DND-41 (cell line): ENCODE measurements around the gene DESI1.
"Not testable (repeated sequence)": the region's sequence is repeated elsewhere in the genome, so short reads cannot be mapped to it uniquely, and the experiment has no call there.

Experiments used
- ATAC-seq: fragments of 200-7000 bp; cut with Tn5 transposase; 3 replicates; pipeline ENCODE4 v1.9.1; 2021; ENCODE audit warnings: low read depth; ENCODE audit not compliant: insufficient read depth
- DNase-seq: peaks from one replicate; pipeline ENCODE4 v3.0.0-alpha.2; 2020
- H2AFZ ChIP-seq: 2 replicates; pipeline ENCODE4 v1.6.0; 2012; ENCODE audit warnings: low read depth, low read length
- H3K27ac ChIP-seq: 2 replicates; pipeline ENCODE4 v1.5.1; 2012; ENCODE audit warnings: low read length, inconsistent platforms
- H3K27me3 ChIP-seq: fragments of 200-600 bp; sonication (generic); 2 replicates; pipeline ENCODE4 v1.6.0; 2012; ENCODE audit warnings: low read length, mild to moderate bottlenecking, inconsistent platforms; ENCODE audit not compliant: insufficient read depth, poor library complexity
- H3K36me3 ChIP-seq: 2 replicates; pipeline ENCODE4 v1.5.1; 2012; ENCODE audit warnings: low read length, inconsistent platforms; ENCODE audit not compliant: insufficient read depth
- H3K4me1 ChIP-seq: 2 replicates; pipeline ENCODE4 v1.5.1; 2012; ENCODE audit warnings: mild to moderate bottlenecking, low read length; ENCODE audit not compliant: insufficient read depth
- H3K4me2 ChIP-seq: 2 replicates; pipeline ENCODE4 v1.6.0; 2012; ENCODE audit warnings: mild to moderate bottlenecking, moderate library complexity, low read length, inconsistent platforms; ENCODE audit not compliant: insufficient read depth
- H3K4me3 ChIP-seq, 2 experiments: fragments of 200-600 bp in 1 of 2; shearing (Covaris generic) in 1 of 2; 2 replicates each; pipeline ENCODE4 v1.5.1; 2012 to 2016; ENCODE audit warnings: inconsistent platforms in 2 of 2, low read length in 2 of 2, mild to moderate bottlenecking in 2 of 2, low read depth in 1 of 2, moderate library complexity in 1 of 2
- H3K79me2 ChIP-seq: 2 replicates; pipeline ENCODE4 v1.6.0; 2012; ENCODE audit warnings: low read length, inconsistent platforms; ENCODE audit not compliant: insufficient read depth
- H3K9ac ChIP-seq: 2 replicates; pipeline ENCODE4 v1.6.0; 2012; ENCODE audit warnings: low read depth, mild to moderate bottlenecking, inconsistent platforms, low read length, moderate library complexity
- H3K9me3 ChIP-seq: 2 replicates; pipeline ENCODE4 v1.5.1; 2012; ENCODE audit warnings: low read length, moderate library complexity, mild to moderate bottlenecking, inconsistent platforms; ENCODE audit not compliant: insufficient read depth, severe bottlenecking
- H4K20me1 ChIP-seq: 2 replicates; pipeline ENCODE4 v1.6.0; 2012; ENCODE audit warnings: low read length; ENCODE audit not compliant: insufficient read depth
- EZH2 ChIP-seq: IDR thresholded peaks from 3 replicates; pipeline ENCODE4 v1.6.1; 2012; ENCODE audit warnings: borderline replicate concordance, low read depth, mild to moderate bottlenecking, moderate library complexity, low read length, inconsistent platforms; ENCODE audit not compliant: severe bottlenecking
- TF ChIP-seq, protein P1 (sequence below): IDR thresholded peaks from 2 replicates; pipeline ENCODE4 v1.5.1; 2012; ENCODE audit warnings: borderline replicate concordance, low read length, moderate library complexity, mild to moderate bottlenecking; ENCODE audit not compliant: poor library complexity, severe bottlenecking; ENCODE audit errors: extremely low read depth

Gene DESI1

DNA sequence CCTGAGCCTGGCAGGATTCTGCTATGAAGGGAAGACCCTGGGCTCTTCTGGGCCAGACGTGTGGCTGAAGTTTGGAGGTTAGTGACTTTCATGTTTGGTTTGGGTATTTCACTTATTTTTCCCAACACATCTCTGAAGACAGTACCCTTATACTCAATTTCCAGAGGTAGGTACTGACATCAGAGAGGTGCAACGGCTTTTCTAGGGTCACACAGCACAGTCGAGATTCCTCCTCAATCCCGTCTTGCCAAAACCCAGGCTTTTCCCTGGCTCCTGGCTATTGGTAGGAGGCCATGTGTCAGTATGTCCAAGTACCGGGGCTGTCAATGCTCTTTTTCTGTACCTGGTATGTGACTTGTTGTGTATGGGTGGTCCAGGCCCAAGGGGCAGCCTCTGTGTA is 25.1 kb downstream of the DESI1 start:
- no peak for ATAC-seq
- peaks cover under 1% of the 10 kb centered on the region for H3K4me1 ChIP-seq

GRCh38 chr22:41593336-41593960 is 27.4 kb downstream of the DESI1 start:
- not testable (repeated sequence) for ATAC-seq, H3K27ac ChIP-seq, H3K27me3 ChIP-seq, H3K9me3 ChIP-seq, DNase-seq, H3K36me3 ChIP-seq, H3K4me3 ChIP-seq, H2AFZ ChIP-seq, H3K9ac ChIP-seq, H3K4me2 ChIP-seq
- peaks cover 16% of the 10 kb centered on the region for H4K20me1 ChIP-seq
- H3K4me1 ChIP-seq: peaks cover 16% of the 10 kb centered on the region
- H3K79me2 ChIP-seq: peaks cover 12% of the 10 kb centered on the region

More for the DNA sequence above, 25.1 kb downstream of the DESI1 start:
- Histone ChIP-seq H2AFZ (no peak overlapping the region), H3K27me3 (no peaks in the 10 kb centered on the region), H3K9me3 (no peaks in the 10 kb centered on the region), H3K4me2 (no peak overlapping the region), H3K27ac (no peak overlapping the region), H3K79me2 (no peaks in the 10 kb centered on the region), H3K36me3 (peaks cover 6% of the 10 kb centered on the region), H3K9ac (no peak overlapping the region), H3K4me3 (no peak overlapping the region), H4K20me1 (peaks cover 18% of the 10 kb centered on the region)
- TF ChIP-seq, protein P1, sequence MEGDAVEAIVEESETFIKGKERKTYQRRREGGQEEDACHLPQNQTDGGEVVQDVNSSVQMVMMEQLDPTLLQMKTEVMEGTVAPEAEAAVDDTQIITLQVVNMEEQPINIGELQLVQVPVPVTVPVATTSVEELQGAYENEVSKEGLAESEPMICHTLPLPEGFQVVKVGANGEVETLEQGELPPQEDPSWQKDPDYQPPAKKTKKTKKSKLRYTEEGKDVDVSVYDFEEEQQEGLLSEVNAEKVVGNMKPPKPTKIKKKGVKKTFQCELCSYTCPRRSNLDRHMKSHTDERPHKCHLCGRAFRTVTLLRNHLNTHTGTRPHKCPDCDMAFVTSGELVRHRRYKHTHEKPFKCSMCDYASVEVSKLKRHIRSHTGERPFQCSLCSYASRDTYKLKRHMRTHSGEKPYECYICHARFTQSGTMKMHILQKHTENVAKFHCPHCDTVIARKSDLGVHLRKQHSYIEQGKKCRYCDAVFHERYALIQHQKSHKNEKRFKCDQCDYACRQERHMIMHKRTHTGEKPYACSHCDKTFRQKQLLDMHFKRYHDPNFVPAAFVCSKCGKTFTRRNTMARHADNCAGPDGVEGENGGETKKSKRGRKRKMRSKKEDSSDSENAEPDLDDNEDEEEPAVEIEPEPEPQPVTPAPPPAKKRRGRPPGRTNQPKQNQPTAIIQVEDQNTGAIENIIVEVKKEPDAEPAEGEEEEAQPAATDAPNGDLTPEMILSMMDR: no peak
- TF ChIP-seq EZH2: no peak
- no peak for DNase-seq

DNA sequence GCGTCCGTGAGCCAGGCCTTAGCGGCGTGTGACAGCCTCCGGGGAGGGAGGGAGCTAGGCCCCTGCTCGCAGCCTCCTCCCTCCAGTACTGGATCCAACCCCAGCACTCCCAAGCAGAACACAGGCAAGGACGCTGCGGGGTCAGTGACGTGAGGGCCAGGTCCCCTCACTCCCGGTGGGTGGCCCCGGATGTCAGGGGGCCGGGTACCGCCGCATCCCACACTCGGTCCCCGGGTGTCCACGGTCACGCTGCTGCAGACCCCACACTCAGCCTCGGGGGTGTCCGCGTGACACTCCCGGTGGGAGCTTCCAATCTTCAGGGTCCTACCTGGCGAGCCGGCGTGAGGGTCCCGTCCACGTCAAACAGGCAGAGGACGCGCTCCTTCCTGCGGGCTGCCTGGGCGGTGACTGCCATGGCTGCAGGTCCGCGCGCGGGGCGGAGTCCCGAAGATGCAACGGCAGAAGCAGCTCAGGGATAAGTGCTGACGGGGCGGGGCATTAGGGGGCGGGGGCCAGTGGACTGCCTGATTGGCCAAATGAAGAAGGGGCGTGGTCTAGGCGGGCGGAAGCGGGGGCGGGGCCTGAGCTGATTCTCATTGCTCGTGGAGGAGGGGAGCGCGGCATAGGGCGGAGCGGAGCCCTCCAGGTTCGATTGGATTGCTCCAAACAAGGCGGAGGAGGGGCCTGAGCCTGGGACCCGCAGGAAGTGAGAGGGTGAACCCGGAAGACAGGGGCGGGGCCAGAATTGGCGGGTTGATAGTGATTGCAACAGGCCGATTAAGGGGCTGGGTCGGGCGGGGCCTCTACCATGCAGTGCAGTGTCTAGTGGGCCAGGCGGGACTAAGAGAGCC is 31.2 kb downstream of the DESI1 start, which contains the start of gene PMM1:
PMM1 (minus strand) TSS at position 450 of the 851 bp plus-strand sequence; CDS start at position 415, 35 bp downstream.
- Histone ChIP-seq H4K20me1 (no peaks in the 10 kb centered on the region), H3K36me3 (peaks cover 3% of the 10 kb centered on the region; the same call in 1 of the 2 replicates), H3K27me3 (no peaks in the 10 kb centered on the region), H3K4me3 (peak within 1 kb of the TSS; percentile 58 to 95), H3K4me2 (peak within 1 kb of the TSS; percentile 85), H3K27ac (peak within 1 kb of the TSS; percentile 81), H2AFZ (peak within 1 kb of the TSS; percentile 95), H3K9me3 (no peaks in the 10 kb centered on the region), H3K79me2 (peaks cover 20% of the 10 kb centered on the region), H3K4me1 (peaks cover 24% of the 10 kb centered on the region), H3K9ac (peak within 1 kb of the TSS; percentile 85)
- TF ChIP-seq EZH2: no peak
- TF ChIP-seq, protein P1: no peak
- DNase-seq (peak; percentile 100), ATAC-seq (peak; percentile 93)

DNA sequence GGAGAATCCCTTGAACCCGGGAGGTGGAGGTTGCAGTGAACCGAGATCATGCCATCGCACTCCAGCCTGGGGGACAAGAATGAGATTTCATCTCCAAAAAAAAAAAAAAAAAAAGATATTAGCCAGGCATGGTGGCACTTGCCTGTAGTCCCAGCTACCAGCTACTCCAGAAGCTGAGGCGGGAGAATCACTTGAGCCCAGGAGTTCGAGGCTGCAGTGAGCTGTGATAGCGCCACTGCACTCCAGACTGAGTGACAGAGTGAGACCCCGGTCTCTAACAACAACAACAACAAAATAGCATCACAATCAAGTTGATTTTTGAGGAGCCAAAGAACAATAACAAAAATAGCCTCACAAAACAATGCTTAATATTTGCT is 33.5 kb downstream of the DESI1 start:
- TF ChIP-seq, protein P1: no peak
- TF ChIP-seq EZH2: no peak
- Histone ChIP-seq H3K79me2 (peaks cover 20% of the 10 kb centered on the region), H3K9me3 (no peaks in the 10 kb centered on the region), H4K20me1 (no peaks in the 10 kb centered on the region), H3K4me2 (no peak overlapping the region), H3K27ac (no peak overlapping the region), H2AFZ (no peak overlapping the region), H3K4me1 (peaks cover 24% of the 10 kb centered on the region), H3K4me3 (no peak overlapping the region), H3K36me3 (peaks cover 15% of the 10 kb centered on the region), H3K27me3 (no peaks in the 10 kb centered on the region), H3K9ac (no peak overlapping the region; the same call in 1 of the 2 replicates)
- ATAC-seq (no peak), DNase-seq (no peak)
